Thyroid gland (tissue), 4 donors: Measurements from ENCODE around the gene TMEM69.

Source experiments
- POLR2A ChIP-seq, 2 donors: fragments of 450-650 bp; IDR thresholded peaks; one replicate each; pipeline ENCODE4 v1.6.1; 2017; ENCODE audit warnings: antibody characterized with exemption in 2 of 2, mild to moderate bottlenecking in 2 of 2, moderate library complexity in 1 of 2
- TF ChIP-seq, protein P1 (sequence below), 6 experiments: fragments of 200-600 bp in 3 of 6; fragments of 450-650 bp in 3 of 6; sonication (generic) in 3 of 6; IDR thresholded peaks; one replicate each; pipeline ENCODE4 v1.5.1; 2016 to 2019; ENCODE audit warnings: antibody characterized with exemption in 6 of 6, mild to moderate bottlenecking in 2 of 6, inconsistent platforms in 1 of 6, moderate library complexity in 1 of 6

DNA sequence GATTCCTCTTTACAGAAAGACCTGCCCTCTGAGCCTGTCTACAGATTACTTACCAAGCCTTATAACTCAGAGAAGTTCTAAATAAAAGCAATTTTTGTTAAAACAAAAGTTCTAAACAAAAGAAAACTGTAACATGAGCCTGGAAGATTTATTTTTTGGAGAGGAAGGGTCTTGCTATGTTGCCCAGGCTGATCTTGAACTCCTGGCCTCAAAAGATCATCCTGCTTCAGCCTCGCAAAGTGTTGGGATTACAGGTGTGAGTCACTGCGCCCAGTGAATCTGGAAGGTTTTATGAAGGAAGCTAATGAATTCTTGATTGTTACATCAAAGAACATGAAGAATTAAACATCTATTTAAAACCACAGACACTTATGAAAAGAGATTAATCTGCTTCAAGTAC lies 28.8 kb upstream of the TMEM69 start:
- TF ChIP-seq POLR2A (IDR thresholded peaks at IDR 0.05) = no peak
- TF ChIP-seq, protein P1, sequence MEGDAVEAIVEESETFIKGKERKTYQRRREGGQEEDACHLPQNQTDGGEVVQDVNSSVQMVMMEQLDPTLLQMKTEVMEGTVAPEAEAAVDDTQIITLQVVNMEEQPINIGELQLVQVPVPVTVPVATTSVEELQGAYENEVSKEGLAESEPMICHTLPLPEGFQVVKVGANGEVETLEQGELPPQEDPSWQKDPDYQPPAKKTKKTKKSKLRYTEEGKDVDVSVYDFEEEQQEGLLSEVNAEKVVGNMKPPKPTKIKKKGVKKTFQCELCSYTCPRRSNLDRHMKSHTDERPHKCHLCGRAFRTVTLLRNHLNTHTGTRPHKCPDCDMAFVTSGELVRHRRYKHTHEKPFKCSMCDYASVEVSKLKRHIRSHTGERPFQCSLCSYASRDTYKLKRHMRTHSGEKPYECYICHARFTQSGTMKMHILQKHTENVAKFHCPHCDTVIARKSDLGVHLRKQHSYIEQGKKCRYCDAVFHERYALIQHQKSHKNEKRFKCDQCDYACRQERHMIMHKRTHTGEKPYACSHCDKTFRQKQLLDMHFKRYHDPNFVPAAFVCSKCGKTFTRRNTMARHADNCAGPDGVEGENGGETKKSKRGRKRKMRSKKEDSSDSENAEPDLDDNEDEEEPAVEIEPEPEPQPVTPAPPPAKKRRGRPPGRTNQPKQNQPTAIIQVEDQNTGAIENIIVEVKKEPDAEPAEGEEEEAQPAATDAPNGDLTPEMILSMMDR (IDR thresholded peaks at IDR 0.05) = no peak
